WTC11 (cell line): ENCODE data around the gene RHBDD1. TPM values are rescaled to one million over a fixed set of nuclear protein-coding genes. Genes with fewer than 3 reads are reported as not detected.

Source experiments
- ATAC-seq: fragments of 200-7000 bp; cut with Tn5 transposase; 2 replicates; pipeline ENCODE4 v1.10.0; 2021; ENCODE audit warnings: mild to moderate bottlenecking, moderate library complexity
- CTCF ChIA-PET: fragments of 300-600 bp; sonication (Branson Sonifier 250); formaldehyde crosslinking; loops from one replicate; lab custom pipeline; 2021; ENCODE audit warnings: antibody characterized with exemption; lab: Charles Lee
- POLR2A ChIA-PET: fragments of 350-600 bp; sonication (Branson Sonifier 250); formaldehyde crosslinking; loops from one replicate; lab custom pipeline; 2021; ENCODE audit warnings: antibody characterized with exemption; lab: Charles Lee
- DNase-seq: peaks from one replicate; pipeline ENCODE4 v3.0.0; 2021; ENCODE audit warnings: low spot score
- H3K27ac Mint-ChIP-seq: 2 replicates; pipeline ENCODE4 v1.8.0; 2021; ENCODE audit warnings: mixed read lengths
- H3K27me3 Mint-ChIP-seq: 2 replicates; pipeline ENCODE4 v1.8.0; 2021; ENCODE audit warnings: low read depth, mild to moderate bottlenecking, moderate library complexity, mixed read lengths
- H3K36me3 Mint-ChIP-seq: 2 replicates; pipeline ENCODE4 v1.8.0; 2021; ENCODE audit warnings: mixed read lengths
- H3K4me1 Mint-ChIP-seq: 2 replicates; pipeline ENCODE4 v1.8.0; 2022; ENCODE audit warnings: mixed read lengths
- H3K4me3 Mint-ChIP-seq: 2 replicates; pipeline ENCODE4 v1.8.0; 2021; ENCODE audit warnings: mild to moderate bottlenecking, moderate library complexity, mixed read lengths
- H3K9me3 Mint-ChIP-seq: 2 replicates; pipeline ENCODE4 v1.8.0; 2021; ENCODE audit warnings: mixed read lengths
- AFF4 ChIP-seq: sonication (generic); formaldehyde crosslinking; IDR thresholded peaks from 2 replicates; pipeline ENCODE4 v1.8.1; 2023; ENCODE audit warnings: mild to moderate bottlenecking, missing genetic modification reagents, borderline replicate concordance
- ATF3 ChIP-seq: sonication (generic); formaldehyde crosslinking; conservative IDR thresholded peaks from 2 replicates; pipeline ENCODE4 v1.8.1; 2022; ENCODE audit warnings: mild to moderate bottlenecking, missing genetic modification reagents
- CBFB ChIP-seq: sonication (generic); formaldehyde crosslinking; IDR thresholded peaks from 2 replicates; pipeline ENCODE4 v1.8.1; 2022; ENCODE audit warnings: mild to moderate bottlenecking, low read depth, missing genetic modification reagents
- CREB1 ChIP-seq: sonication (generic); formaldehyde crosslinking; IDR thresholded peaks from 2 replicates; pipeline ENCODE4 v1.8.0; 2023; ENCODE audit warnings: mild to moderate bottlenecking, missing genetic modification reagents
- CTCF ChIP-seq: fragments of 200-600 bp; IDR thresholded peaks from 2 replicates; pipeline ENCODE4 v1.8.0; 2022; ENCODE audit warnings: antibody characterized with exemption
- ELF4 ChIP-seq: sonication (generic); formaldehyde crosslinking; IDR thresholded peaks from 2 replicates; pipeline ENCODE4 v1.8.1; 2022; ENCODE audit warnings: low read depth, mild to moderate bottlenecking, moderate library complexity, missing genetic modification reagents
- ERG ChIP-seq: fragments of 250-450 bp; sonication (Bioruptor Pico); IDR thresholded peaks from 2 replicates; pipeline ENCODE4 v1.8.0; 2021; ENCODE audit warnings: mild to moderate bottlenecking
- GRHL2 ChIP-seq: fragments of 250-450 bp; sonication (Bioruptor Pico); IDR thresholded peaks from 2 replicates; pipeline ENCODE4 v1.8.0; 2022; ENCODE audit warnings: mild to moderate bottlenecking, moderate library complexity; ENCODE audit not compliant: insufficient replicate concordance, severe bottlenecking
- HMGA2 ChIP-seq: fragments of 250-450 bp; sonication (Bioruptor Pico); IDR thresholded peaks from 2 replicates; pipeline ENCODE4 v1.4.0; 2021; ENCODE audit warnings: mild to moderate bottlenecking, moderate library complexity
- MYBL2 ChIP-seq: sonication (generic); formaldehyde crosslinking; IDR thresholded peaks from 2 replicates; pipeline ENCODE4 v1.8.1; 2023; ENCODE audit warnings: mild to moderate bottlenecking, moderate library complexity, missing genetic modification reagents
- NFATC4 ChIP-seq: fragments of 250-450 bp; sonication (Bioruptor Pico); IDR thresholded peaks from 2 replicates; pipeline ENCODE4 v1.9.0; 2021; ENCODE audit warnings: mild to moderate bottlenecking
- NFYB ChIP-seq: sonication (generic); formaldehyde crosslinking; conservative IDR thresholded peaks from 2 replicates; pipeline ENCODE4 v1.8.0; 2022; ENCODE audit warnings: low read depth, missing genetic modification reagents
- RORB ChIP-seq: fragments of 250-450 bp; sonication (Bioruptor Pico); IDR thresholded peaks from 2 replicates; pipeline ENCODE4 v1.9.0; 2021; ENCODE audit warnings: mild to moderate bottlenecking
- STAT6 ChIP-seq: sonication (generic); formaldehyde crosslinking; conservative IDR thresholded peaks from 2 replicates; pipeline ENCODE4 v1.8.1; 2023; ENCODE audit warnings: mild to moderate bottlenecking, low read depth, missing genetic modification reagents, moderate library complexity
- TCF7 ChIP-seq: sonication (generic); formaldehyde crosslinking; IDR thresholded peaks from 2 replicates; pipeline ENCODE4 v1.8.0; 2022; ENCODE audit warnings: mild to moderate bottlenecking, low read depth, missing genetic modification reagents, moderate library complexity
- ZBTB43 ChIP-seq: sonication (generic); formaldehyde crosslinking; IDR thresholded peaks from 2 replicates; pipeline ENCODE4 v1.8.1; 2023; ENCODE audit warnings: mild to moderate bottlenecking, missing genetic modification reagents
- ZNF138 ChIP-seq: sonication (generic); formaldehyde crosslinking; conservative IDR thresholded peaks from 2 replicates; pipeline ENCODE4 v1.8.1; 2022; ENCODE audit warnings: mild to moderate bottlenecking, moderate library complexity, missing genetic modification reagents
- ZNF219 ChIP-seq: sonication (generic); formaldehyde crosslinking; IDR thresholded peaks from 2 replicates; pipeline ENCODE4 v1.8.0; 2023; ENCODE audit warnings: missing genetic modification reagents, mild to moderate bottlenecking, borderline replicate concordance
- ZNF281 ChIP-seq: sonication (generic); formaldehyde crosslinking; IDR thresholded peaks from 2 replicates; pipeline ENCODE4 v1.8.0; 2023; ENCODE audit warnings: mild to moderate bottlenecking, missing genetic modification reagents
- total RNA-seq: library from RNA; stranded (reverse); gene quantifications from 3 replicates; pipeline ENCODE4 v1.2.3, GENCODE V29; 2021

RHBDD1 gene
- total RNA-seq, 1 experiment from 2014 or later: 25.7 TPM

- CTCF ChIA-PET: interaction anchor here (0.7 kb wide), 1 partner anchor 1690 kb away, joined by 3 read pairs; no protein-coding TSS in a partner anchor
Measured at GRCh38 chr2:226877491-226877890, 41.6 kb downstream of the RHBDD1 start.

GRCh38 chr2:226881287-226881686 lies 45.4 kb downstream of the RHBDD1 start:
- ChIA-PET CTCF (no interaction called here), POLR2A (no interaction called here)
- no peaks in the 10 kb centered on the region for H3K27me3 Mint-ChIP-seq
- no peak for DNase-seq
- peaks cover 3% of the 10 kb centered on the region; the same call in 1 of the 2 replicates for H3K9me3 Mint-ChIP-seq
- H3K4me3 Mint-ChIP-seq: no peak overlapping the region
- ATAC-seq: no peak
- H3K36me3 Mint-ChIP-seq: no peaks in the 10 kb centered on the region
- no peak overlapping the region for H3K27ac Mint-ChIP-seq
- no peaks in the 10 kb centered on the region for H3K4me1 Mint-ChIP-seq
- TF ChIP-seq NFYB (CRISPR knock-in tag): no peak
- no peak for TF ChIP-seq ELF4
- TF ChIP-seq CBFB (CRISPR knock-in tag): no peak
- no peak for TF ChIP-seq RORB (CRISPR knock-in tag)
- TF ChIP-seq HMGA2 (CRISPR knock-in tag): no peak
- no peak for TF ChIP-seq ZNF219 (CRISPR knock-in tag)
- TF ChIP-seq GRHL2: no peak
- no peak for TF ChIP-seq STAT6 (CRISPR knock-in tag)
- TF ChIP-seq CTCF: no peak
- no peak for TF ChIP-seq ZNF138 (CRISPR knock-in tag)
- no peak for TF ChIP-seq NFATC4 (CRISPR knock-in tag)
- no peak for TF ChIP-seq ATF3 (CRISPR knock-in tag)
- TF ChIP-seq ERG: no peak
- TF ChIP-seq ZNF281: no peak
- no peak for TF ChIP-seq AFF4

More at GRCh38 chr2:226877491-226877890, 41.6 kb downstream of the RHBDD1 start:
- peaks cover 6% of the 10 kb centered on the region for H3K4me1 Mint-ChIP-seq
- TF ChIP-seq MYBL2 (CRISPR knock-in tag) (no peak), ZBTB43 (no peak), TCF7 (no peak), CREB1 (no peak)
- TF ChIP-seq, all 79 proteins: peak for 0
- no peaks in the 10 kb centered on the region for H3K36me3 Mint-ChIP-seq
- POLR2A ChIA-PET: interaction anchor here (0.6 kb wide), 1 partner anchor 1824 kb away, joined by 4 read pairs; no protein-coding TSS in a partner anchor
- H3K27ac Mint-ChIP-seq: no peak overlapping the region
- no peaks in the 10 kb centered on the region for H3K27me3 Mint-ChIP-seq
- DNase-seq (no peak), ATAC-seq (no peak)
- H3K9me3 Mint-ChIP-seq: peaks cover under 1% of the 10 kb centered on the region; the same call in 1 of the 2 replicates
- H3K4me3 Mint-ChIP-seq: no peak overlapping the region
